Upper lobe of left lung (tissue), 4 donors: ENCODE measurements around the gene PPM1L.

ENCODE experiments used
- CTCF ChIP-seq, 6 experiments: fragments of 450-650 bp in 4 of 6; fragments of 200-600 bp in 2 of 6; sonication (generic) in 2 of 6; IDR thresholded peaks; one replicate each; pipeline ENCODE4 v1.5.1; 2016 to 2019; ENCODE audit warnings: antibody characterized with exemption in 6 of 6
- EP300 ChIP-seq, 4 donors: sonication (generic); formaldehyde crosslinking; IDR thresholded peaks; one replicate each; pipeline ENCODE4 v1.5.1; 2017; ENCODE audit warnings: antibody characterized with exemption in 4 of 4, control low read depth in 2 of 4
- POLR2A ChIP-seq, 4 donors: fragments of 450-650 bp; IDR thresholded peaks; one replicate each; pipeline ENCODE4 v1.5.1; 2016 to 2017; ENCODE audit warnings: antibody characterized with exemption in 4 of 4, mild to moderate bottlenecking in 2 of 4
- POLR2AphosphoS5 ChIP-seq, 2 donors: sonication (generic); formaldehyde crosslinking; IDR thresholded peaks; one replicate each; pipeline ENCODE4 v1.5.1; 2017; ENCODE audit warnings: antibody characterized with exemption in 2 of 2

- TF ChIP-seq POLR2AphosphoS5 (IDR thresholded peaks at IDR 0.05), result no peak
- no peak for TF ChIP-seq POLR2A (IDR thresholded peaks at IDR 0.05)
- no peak for TF ChIP-seq CTCF (IDR thresholded peaks at IDR 0.05)
- no peak for TF ChIP-seq EP300 (IDR thresholded peaks at IDR 0.05)
These were observed 270.8 kb downstream of the PPM1L start for GRCh38 chr3:161026612-161027510.
